ENCODE measurements around the gene KIF21B. TPM values are rescaled to one million over a fixed set of nuclear protein-coding genes. Genes with fewer than 3 reads are reported as not detected.

KIF21B gene
- total and polyA plus RNA-seq, 2 experiments from 2014 or later: 4.6 to 34.3 TPM

DNA sequence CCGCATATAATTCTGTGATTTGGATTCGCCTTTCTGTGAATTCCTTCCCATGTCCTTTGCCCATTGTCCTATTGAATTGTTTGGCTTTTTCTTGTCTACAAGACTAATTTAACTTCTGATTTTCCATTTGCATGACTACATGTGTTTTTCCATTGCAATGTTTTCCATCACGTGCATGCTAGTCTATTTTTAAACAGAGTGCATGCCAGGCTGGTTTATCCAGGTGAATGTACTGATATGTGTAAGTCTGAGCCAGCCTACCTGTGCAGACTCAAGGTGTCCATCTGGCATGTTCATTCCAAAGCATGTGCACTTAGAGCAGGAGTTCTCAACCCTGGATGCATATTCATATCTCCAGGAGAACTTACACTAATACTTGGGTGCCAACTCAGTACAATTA is 69.1 kb downstream of the KIF21B start (continued):
- TF ChIP-seq, protein P1, sequence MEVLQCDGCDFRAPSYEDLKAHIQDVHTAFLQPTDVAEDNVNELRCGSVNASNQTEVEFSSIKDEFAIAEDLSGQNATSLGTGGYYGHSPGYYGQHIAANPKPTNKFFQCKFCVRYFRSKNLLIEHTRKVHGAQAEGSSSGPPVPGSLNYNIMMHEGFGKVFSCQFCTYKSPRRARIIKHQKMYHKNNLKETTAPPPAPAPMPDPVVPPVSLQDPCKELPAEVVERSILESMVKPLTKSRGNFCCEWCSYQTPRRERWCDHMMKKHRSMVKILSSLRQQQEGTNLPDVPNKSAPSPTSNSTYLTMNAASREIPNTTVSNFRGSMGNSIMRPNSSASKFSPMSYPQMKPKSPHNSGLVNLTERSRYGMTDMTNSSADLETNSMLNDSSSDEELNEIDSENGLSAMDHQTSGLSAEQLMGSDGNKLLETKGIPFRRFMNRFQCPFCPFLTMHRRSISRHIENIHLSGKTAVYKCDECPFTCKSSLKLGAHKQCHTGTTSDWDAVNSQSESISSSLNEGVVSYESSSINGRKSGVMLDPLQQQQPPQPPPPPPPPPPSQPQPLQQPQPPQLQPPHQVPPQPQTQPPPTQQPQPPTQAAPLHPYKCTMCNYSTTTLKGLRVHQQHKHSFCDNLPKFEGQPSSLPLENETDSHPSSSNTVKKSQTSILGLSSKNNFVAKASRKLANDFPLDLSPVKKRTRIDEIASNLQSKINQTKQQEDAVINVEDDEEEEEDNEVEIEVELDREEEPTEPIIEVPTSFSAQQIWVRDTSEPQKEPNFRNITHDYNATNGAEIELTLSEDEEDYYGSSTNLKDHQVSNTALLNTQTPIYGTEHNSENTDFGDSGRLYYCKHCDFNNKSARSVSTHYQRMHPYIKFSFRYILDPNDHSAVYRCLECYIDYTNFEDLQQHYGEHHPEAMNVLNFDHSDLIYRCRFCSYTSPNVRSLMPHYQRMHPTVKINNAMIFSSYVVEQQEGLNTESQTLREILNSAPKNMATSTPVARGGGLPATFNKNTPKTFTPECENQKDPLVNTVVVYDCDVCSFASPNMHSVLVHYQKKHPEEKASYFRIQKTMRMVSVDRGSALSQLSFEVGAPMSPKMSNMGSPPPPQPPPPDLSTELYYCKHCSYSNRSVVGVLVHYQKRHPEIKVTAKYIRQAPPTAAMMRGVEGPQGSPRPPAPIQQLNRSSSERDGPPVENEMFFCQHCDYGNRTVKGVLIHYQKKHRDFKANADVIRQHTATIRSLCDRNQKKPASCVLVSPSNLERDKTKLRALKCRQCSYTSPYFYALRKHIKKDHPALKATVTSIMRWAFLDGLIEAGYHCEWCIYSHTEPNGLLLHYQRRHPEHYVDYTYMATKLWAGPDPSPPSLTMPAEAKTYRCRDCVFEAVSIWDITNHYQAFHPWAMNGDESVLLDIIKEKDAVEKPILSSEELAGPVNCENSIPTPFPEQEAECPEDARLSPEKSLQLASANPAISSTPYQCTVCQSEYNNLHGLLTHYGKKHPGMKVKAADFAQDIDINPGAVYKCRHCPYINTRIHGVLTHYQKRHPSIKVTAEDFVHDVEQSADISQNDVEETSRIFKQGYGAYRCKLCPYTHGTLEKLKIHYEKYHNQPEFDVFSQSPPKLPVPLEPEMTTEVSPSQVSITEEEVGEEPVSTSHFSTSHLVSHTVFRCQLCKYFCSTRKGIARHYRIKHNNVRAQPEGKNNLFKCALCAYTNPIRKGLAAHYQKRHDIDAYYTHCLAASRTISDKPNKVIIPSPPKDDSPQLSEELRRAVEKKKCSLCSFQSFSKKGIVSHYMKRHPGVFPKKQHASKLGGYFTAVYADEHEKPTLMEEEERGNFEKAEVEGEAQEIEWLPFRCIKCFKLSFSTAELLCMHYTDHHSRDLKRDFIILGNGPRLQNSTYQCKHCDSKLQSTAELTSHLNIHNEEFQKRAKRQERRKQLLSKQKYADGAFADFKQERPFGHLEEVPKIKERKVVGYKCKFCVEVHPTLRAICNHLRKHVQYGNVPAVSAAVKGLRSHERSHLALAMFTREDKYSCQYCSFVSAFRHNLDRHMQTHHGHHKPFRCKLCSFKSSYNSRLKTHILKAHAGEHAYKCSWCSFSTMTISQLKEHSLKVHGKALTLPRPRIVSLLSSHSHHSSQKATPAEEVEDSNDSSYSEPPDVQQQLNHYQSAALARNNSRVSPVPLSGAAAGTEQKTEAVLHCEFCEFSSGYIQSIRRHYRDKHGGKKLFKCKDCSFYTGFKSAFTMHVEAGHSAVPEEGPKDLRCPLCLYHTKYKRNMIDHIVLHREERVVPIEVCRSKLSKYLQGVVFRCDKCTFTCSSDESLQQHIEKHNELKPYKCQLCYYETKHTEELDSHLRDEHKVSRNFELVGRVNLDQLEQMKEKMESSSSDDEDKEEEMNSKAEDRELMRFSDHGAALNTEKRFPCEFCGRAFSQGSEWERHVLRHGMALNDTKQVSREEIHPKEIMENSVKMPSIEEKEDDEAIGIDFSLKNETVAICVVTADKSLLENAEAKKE (CRISPR knock-in tag; IDR thresholded peaks at IDR 0.05): no peak
- no peak for TF ChIP-seq EZH2 (IDR thresholded peaks at IDR 0.05; ENCODE audit: low read depth, unreplicated experiment)
- TF ChIP-seq STAT1 (IDR thresholded peaks at IDR 0.05; ENCODE audit: unreplicated experiment): no peak
- TF ChIP-seq EZH2phosphoT487 (IDR thresholded peaks at IDR 0.05; ENCODE audit: unreplicated experiment): no peak
- TF ChIP-seq NANOG (IDR thresholded peaks at IDR 0.05; ENCODE audit: borderline replicate concordance): no peak
- no peak for TF ChIP-seq CTCF (conservative IDR thresholded peaks at IDR 0.05; ENCODE audit: low read depth in 2 of 2)
- TF ChIP-seq ZNF114 (CRISPR knock-in tag; IDR thresholded peaks at IDR 0.05): no peak
- no peak for TF ChIP-seq ZNF331 (CRISPR knock-in tag; IDR thresholded peaks at IDR 0.05; ENCODE audit: low read depth)
- no peak for TF ChIP-seq POLR2AphosphoS5 (IDR thresholded peaks at IDR 0.05; ENCODE audit: low read depth)

DNA sequence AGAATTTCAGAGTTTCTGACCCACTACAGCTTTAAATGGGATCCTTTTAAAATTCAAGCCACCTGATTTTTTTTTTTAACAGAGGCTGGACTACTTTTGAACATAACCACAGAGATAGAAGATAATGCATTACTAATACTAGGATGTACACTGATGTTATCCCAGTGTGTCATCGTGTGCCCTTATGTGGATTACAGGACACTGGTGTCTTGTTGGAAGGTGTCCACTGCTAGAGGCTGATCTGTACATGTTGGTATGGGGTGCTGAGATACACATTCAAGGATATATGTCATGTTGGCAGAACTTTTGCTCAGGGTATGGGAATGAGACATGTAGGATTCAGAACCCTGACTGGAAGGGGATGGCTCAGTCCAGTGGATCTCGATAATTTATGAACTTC is 72.5 kb downstream of the KIF21B start:
- no peak overlapping the region for H3K4me3 ChIP-seq
- no peak overlapping the region for H3K27ac Mint-ChIP-seq
- DNase-seq (ENCODE audit: low spot score) (no peak), ATAC-seq (no peak)
- no peaks in the 10 kb centered on the region for H4K20me1 ChIP-seq (replicated peaks; ENCODE audit: insufficient read depth)
- no peaks in the 10 kb centered on the region for H3K9me2 ChIP-seq (ENCODE audit: insufficient read depth)
- peaks cover 9% of the 10 kb centered on the region; the same call in 2 of the 3 replicates for H3K36me3 Mint-ChIP-seq (ENCODE audit: low read depth)
- no peaks in the 10 kb centered on the region for H3K4me1 Mint-ChIP-seq
- H3K27ac ChIP-seq (ENCODE audit: low read depth): no peak overlapping the region
- H3K9me3 Mint-ChIP-seq: peaks cover 10% of the 10 kb centered on the region
- no peaks in the 10 kb centered on the region for H3K27me3 ChIP-seq (ENCODE audit: insufficient read depth)
- H2AFZ ChIP-seq: no peak overlapping the region
- no peak overlapping the region for H3K4me3 Mint-ChIP-seq
- H3K36me3 ChIP-seq (ENCODE audit: insufficient read depth): no peaks in the 10 kb centered on the region
- no peaks in the 10 kb centered on the region for H3F3A ChIP-seq (replicated peaks; ENCODE audit: low read depth)
- H3K27me3 Mint-ChIP-seq (ENCODE audit: insufficient read depth, low read depth, poor library complexity): peaks cover 6% of the 10 kb centered on the region
- no peaks in the 10 kb centered on the region for H3K79me2 ChIP-seq (replicated peaks; ENCODE audit: insufficient read depth)
- H3K4me1 ChIP-seq (ENCODE audit: insufficient read depth): no peaks in the 10 kb centered on the region
- H3K4me2 ChIP-seq: no peak overlapping the region
- TF ChIP-seq JUNB (IDR thresholded peaks at IDR 0.05; ENCODE audit: unreplicated experiment): no peak
- TF ChIP-seq STAT1 (IDR thresholded peaks at IDR 0.05; ENCODE audit: unreplicated experiment): no peak
- TF ChIP-seq, protein P2, sequence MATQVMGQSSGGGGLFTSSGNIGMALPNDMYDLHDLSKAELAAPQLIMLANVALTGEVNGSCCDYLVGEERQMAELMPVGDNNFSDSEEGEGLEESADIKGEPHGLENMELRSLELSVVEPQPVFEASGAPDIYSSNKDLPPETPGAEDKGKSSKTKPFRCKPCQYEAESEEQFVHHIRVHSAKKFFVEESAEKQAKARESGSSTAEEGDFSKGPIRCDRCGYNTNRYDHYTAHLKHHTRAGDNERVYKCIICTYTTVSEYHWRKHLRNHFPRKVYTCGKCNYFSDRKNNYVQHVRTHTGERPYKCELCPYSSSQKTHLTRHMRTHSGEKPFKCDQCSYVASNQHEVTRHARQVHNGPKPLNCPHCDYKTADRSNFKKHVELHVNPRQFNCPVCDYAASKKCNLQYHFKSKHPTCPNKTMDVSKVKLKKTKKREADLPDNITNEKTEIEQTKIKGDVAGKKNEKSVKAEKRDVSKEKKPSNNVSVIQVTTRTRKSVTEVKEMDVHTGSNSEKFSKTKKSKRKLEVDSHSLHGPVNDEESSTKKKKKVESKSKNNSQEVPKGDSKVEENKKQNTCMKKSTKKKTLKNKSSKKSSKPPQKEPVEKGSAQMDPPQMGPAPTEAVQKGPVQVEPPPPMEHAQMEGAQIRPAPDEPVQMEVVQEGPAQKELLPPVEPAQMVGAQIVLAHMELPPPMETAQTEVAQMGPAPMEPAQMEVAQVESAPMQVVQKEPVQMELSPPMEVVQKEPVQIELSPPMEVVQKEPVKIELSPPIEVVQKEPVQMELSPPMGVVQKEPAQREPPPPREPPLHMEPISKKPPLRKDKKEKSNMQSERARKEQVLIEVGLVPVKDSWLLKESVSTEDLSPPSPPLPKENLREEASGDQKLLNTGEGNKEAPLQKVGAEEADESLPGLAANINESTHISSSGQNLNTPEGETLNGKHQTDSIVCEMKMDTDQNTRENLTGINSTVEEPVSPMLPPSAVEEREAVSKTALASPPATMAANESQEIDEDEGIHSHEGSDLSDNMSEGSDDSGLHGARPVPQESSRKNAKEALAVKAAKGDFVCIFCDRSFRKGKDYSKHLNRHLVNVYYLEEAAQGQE (IDR thresholded peaks at IDR 0.05; ENCODE audit: unreplicated experiment): no peak
- TF ChIP-seq CREB1 (CRISPR knock-in tag; IDR thresholded peaks at IDR 0.05; ENCODE audit: low read depth): no peak
- TF ChIP-seq EZH2phosphoT487 (IDR thresholded peaks at IDR 0.05; ENCODE audit: unreplicated experiment): no peak
- TF ChIP-seq, protein P3, sequence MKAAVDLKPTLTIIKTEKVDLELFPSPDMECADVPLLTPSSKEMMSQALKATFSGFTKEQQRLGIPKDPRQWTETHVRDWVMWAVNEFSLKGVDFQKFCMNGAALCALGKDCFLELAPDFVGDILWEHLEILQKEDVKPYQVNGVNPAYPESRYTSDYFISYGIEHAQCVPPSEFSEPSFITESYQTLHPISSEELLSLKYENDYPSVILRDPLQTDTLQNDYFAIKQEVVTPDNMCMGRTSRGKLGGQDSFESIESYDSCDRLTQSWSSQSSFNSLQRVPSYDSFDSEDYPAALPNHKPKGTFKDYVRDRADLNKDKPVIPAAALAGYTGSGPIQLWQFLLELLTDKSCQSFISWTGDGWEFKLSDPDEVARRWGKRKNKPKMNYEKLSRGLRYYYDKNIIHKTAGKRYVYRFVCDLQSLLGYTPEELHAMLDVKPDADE (IDR thresholded peaks at IDR 0.05): no peak
- TF ChIP-seq POLR2AphosphoS5 (IDR thresholded peaks at IDR 0.05; ENCODE audit: low read depth): no peak
- TF ChIP-seq EZH2 (IDR thresholded peaks at IDR 0.05; ENCODE audit: low read depth, unreplicated experiment): no peak

All from GM23338 (cell line).